KG1 (cell line): ENCODE results near the gene HHATL.

ENCODE experiments used
- DNase-seq: peaks from one replicate; lab custom pipeline; 2025; lab: John Stamatoyannopoulos, UW

The HHATL gene

GRCh38 chr3:42698216-42698910 is 4.2 kb downstream of the HHATL start:
- DNase-seq = no peak

- no peak for DNase-seq
Observed at GRCh38 chr3:42697289-42698051, 5.1 kb downstream of the HHATL start.

GRCh38 chr3:42696356-42697288 is 6.0 kb downstream of the HHATL start:
- no peak for DNase-seq

- DNase-seq = no peak
Observed at GRCh38 chr3:42694366-42694765, 8.2 kb downstream of the HHATL start.

GRCh38 chr3:42693530-42693930 is 9.1 kb downstream of the HHATL start:
- DNase-seq = no peak

- DNase-seq = no peak
Observed at GRCh38 chr3:42692667-42693529, 9.7 kb downstream of the HHATL start.

- no peak for DNase-seq
Observed at GRCh38 chr3:42691816-42692666, 10.6 kb downstream of the HHATL start.

- DNase-seq = no peak
Observed at GRCh38 chr3:42690766-42691680, 11.6 kb downstream of the HHATL start.

GRCh38 chr3:42690191-42690590 is 12.4 kb downstream of the HHATL start:
- no peak for DNase-seq

GRCh38 chr3:42689421-42690014 is 13.1 kb downstream of the HHATL start:
- DNase-seq = no peak

- DNase-seq = no peak
Observed at GRCh38 chr3:42688487-42689420, 13.8 kb downstream of the HHATL start.

GRCh38 chr3:42688016-42688415 is 14.6 kb downstream of the HHATL start:
- no peak for DNase-seq

GRCh38 chr3:42686832-42687650 is 15.6 kb downstream of the HHATL start:
- DNase-seq = no peak

GRCh38 chr3:42685891-42686820 is 16.4 kb downstream of the HHATL start:
- no peak for DNase-seq

GRCh38 chr3:42685363-42685881 is 17.2 kb downstream of the HHATL start, which contains the start of gene KLHL40:
Gene KLHL40, plus strand, starts transcription at chr3:42685537. Its CDS starts 82 bp downstream, at chr3:42685619.
- DNase-seq = no peak
